A204.1 (cell line): Measurements from ENCODE around the gene FYB1.
A peak's percentile ranks its signal among the peaks of the same experiment; 100 is the strongest.

Source experiments
- FAIRE-seq: peaks from 2 replicates; lab custom pipeline; 2012; peaks lifted over from hg19 to GRCh38; lab: Jason Lieb, UNC

FYB1 gene

GRCh38 chr5:39080168-39080567 is 139.2 kb downstream of the FYB1 start:
- FAIRE-seq = no peak

- no peak for FAIRE-seq
Measured at GRCh38 chr5:39079147-39079546, 140.2 kb downstream of the FYB1 start.

GRCh38 chr5:39076757-39077728 is 142.3 kb downstream of the FYB1 start:
- no peak for FAIRE-seq

- FAIRE-seq = no peak
Measured at GRCh38 chr5:39076101-39076756, 143.1 kb downstream of the FYB1 start.

- FAIRE-seq = no peak
Measured at GRCh38 chr5:39074017-39074814, 145.1 kb downstream of the FYB1 start, which contains the start of gene RICTOR. RICTOR (minus strand) TSS chr5:39074399; CDS start chr5:39074377, 22 bp downstream.

- no peak for FAIRE-seq
Measured at GRCh38 chr5:39073767-39074016, 145.7 kb downstream of the FYB1 start.

- FAIRE-seq = no peak
Measured at GRCh38 chr5:39072925-39073766, 146.2 kb downstream of the FYB1 start.

- no peak for FAIRE-seq
Measured at GRCh38 chr5:39068099-39068498, 151.3 kb downstream of the FYB1 start.

- FAIRE-seq = no peak
Measured at GRCh38 chr5:39064450-39064849, 154.9 kb downstream of the FYB1 start.

- FAIRE-seq = no peak
Measured at GRCh38 chr5:39063037-39063436, 156.3 kb downstream of the FYB1 start.

GRCh38 chr5:39062530-39062929 is 156.8 kb downstream of the FYB1 start:
- no peak for FAIRE-seq

GRCh38 chr5:39062104-39062503 is 157.3 kb downstream of the FYB1 start:
- no peak for FAIRE-seq

- no peak for FAIRE-seq
Measured at GRCh38 chr5:39059064-39059463, 160.3 kb downstream of the FYB1 start.

GRCh38 chr5:39058178-39058921 is 161.0 kb downstream of the FYB1 start:
- FAIRE-seq = peak; percentile 80

GRCh38 chr5:39057734-39058133 is 161.6 kb downstream of the FYB1 start:
- peak; percentile 95 for FAIRE-seq

- FAIRE-seq = no peak
Measured at GRCh38 chr5:39055768-39056398, 163.5 kb downstream of the FYB1 start.
